GM18909 (cell line): ENCODE data around the gene MT1B.
"Not testable (repeated sequence)": the region's sequence is repeated elsewhere in the genome, so short reads cannot be mapped to it uniquely, and the experiment has no call there.

ENCODE experiments used
- ATAC-seq: cut with Tn5 transposase; IDR thresholded peaks from one replicate; pipeline ENCODE4 v1.9.1; 2021; ENCODE audit warnings: mild to moderate bottlenecking; ENCODE audit not compliant: unreplicated experiment, poor library complexity

MT1B gene

GRCh38 chr16:56665286-56666261 lies 13.9 kb downstream of the MT1B start:
- ATAC-seq, result not testable (repeated sequence)

DNA sequence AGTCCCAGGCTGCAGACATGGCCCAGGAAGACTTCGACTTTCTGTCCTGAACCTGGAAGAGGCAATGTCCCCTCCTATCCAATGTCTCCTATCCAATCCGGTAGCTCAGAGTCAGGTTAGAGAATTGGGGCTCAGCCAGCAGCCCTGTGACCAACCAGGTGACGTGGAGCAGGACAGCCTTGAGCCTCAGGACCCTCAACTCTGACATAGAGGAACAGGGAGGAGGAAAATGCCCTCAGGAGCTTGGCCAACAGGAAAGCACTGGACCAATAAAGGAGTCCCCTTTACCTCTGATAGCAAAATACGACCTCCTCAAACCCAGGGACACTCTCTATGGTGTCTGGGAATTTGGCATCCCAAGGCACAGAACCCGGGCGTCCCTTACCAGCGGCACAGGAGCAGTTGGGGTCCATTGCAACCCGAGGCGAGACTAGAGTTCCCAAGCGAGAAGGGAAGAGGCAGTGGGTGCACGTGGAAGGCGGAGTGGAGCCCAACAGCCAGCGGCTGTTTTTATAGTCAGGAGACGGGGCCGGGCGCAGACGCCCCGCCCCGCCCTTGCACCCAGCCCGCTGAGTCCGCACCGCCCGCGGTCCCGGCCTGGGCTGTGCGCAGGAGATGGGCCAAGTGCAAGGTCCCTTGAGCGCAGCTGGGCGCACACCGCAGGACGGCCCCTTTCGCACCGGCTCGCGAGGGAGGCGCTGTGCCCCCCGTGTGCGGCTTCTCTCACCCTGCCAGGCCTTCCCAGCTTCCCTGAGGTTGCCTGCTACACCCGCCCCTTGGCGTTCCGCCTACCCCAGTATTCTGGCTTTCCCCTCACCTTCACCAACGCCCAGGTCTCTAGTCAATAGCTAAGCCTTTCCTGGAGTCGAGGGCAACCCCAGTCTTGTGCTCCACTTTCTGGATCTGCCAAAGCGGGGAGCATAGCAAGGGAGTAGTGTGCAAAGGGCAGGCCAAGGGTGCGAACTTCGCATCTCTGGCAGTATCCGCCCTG lies 16.2 kb downstream of the MT1B start, which contains the start of gene MT1G:
MT1G (minus strand) TSS at position 485 of the 991 bp plus-strand sequence; CDS start at position 413, 72 bp downstream.
- ATAC-seq, result no peak

DNA sequence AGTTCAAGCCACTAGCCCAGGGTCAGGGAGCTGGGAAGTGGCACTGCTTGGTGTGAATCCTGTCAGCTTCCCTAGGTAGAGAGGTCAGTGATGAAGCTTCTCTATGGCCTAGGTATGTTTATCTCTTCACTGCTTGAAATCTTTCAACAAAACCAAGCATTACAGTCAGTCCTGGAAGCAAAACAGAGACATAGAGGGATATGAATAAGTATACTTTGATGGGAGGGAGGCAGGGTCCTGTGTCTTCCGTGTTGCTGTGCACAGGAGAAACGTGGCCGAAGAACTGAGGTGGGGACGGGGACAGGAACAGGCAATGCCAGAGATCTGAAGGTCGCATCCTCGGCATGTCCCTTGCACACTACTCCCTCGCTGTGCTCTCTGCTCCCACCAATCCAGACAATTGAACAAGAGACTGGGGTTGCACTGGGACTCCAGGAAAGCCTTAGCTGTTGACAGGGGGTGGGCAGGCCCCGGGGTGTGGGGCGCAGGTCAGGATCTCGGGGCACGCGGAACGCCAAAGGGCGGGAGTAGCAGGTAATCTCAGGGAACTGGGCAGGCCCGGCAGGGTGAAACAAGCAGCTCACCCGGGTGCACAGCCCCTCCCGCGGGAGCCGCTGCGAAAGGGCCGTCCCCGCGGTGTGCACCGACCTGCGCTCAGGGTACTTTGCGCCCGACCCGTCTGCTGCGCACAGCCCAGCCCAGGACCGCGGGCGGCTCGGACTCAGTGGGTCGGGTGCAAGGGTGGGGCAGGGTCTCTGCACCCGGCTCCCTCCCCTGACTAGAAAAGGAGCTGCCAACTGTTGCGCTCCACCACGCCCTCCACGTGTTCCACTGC lies 17.5 kb downstream of the MT1B start, which contains the start of gene MT1H:
MT1H (plus strand) TSS at position 810 of the 835 bp plus-strand sequence. CDS start 71 bp downstream, outside the sequence.
- no peak for ATAC-seq

DNA sequence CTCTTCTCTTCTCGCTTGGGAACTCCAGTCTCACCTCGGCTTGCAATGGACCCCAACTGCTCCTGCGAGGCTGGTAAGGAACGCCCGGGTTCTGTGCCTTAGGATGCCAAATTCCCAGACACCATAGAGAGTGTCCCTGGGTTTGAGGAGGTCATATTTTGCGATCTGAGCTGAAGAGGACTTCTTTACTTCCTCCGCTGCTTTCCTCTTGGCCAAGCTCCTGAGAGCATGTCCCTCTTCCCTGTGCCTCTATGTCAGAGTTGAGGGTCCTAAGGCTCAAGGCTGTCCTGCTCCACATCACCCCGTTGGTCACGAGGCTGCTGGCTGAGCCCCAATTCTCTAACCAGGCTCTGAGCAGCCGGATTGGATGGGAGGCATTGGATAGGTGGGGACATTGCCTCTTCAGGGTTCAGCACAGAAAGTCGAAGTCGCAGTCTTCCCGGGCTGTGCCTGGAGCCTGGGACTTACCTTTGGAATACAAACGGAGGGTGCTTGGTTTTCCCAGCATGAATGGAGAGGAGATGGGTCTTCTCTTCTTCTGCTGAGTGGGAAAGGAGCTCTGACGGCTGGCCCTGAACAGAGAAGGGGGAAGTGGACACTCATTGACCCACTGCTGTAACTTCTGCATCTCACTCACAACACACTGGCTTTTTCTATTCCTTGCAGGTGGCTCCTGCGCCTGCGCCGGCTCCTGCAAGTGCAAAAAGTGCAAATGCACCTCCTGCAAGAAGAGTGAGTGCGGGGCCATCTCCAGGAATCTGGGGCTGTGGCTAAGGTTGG lies 18.3 kb downstream of the MT1B start:
- no peak for ATAC-seq

DNA sequence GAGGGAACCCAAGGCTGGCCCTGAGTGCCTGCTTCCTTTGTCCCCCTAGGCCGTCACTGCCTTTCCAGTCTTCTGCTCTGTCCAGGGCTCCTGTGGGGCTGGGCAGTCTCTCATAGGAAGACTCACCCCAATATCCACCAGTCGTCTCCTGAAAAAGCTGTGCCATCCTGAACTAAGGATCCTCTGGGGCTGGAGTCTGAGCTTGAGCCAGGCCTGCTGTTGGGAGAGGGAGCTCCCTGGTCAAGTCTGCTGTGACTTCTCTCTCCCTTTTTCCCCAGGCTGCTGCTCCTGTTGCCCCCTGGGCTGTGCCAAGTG lies 18.9 kb downstream of the MT1B start:
- no peak for ATAC-seq

- not testable (repeated sequence) for ATAC-seq
Observed at GRCh38 chr16:56671691-56672090, 20.0 kb downstream of the MT1B start.

- ATAC-seq, result not testable (repeated sequence)
Observed at GRCh38 chr16:56672171-56672570, 20.5 kb downstream of the MT1B start.

DNA sequence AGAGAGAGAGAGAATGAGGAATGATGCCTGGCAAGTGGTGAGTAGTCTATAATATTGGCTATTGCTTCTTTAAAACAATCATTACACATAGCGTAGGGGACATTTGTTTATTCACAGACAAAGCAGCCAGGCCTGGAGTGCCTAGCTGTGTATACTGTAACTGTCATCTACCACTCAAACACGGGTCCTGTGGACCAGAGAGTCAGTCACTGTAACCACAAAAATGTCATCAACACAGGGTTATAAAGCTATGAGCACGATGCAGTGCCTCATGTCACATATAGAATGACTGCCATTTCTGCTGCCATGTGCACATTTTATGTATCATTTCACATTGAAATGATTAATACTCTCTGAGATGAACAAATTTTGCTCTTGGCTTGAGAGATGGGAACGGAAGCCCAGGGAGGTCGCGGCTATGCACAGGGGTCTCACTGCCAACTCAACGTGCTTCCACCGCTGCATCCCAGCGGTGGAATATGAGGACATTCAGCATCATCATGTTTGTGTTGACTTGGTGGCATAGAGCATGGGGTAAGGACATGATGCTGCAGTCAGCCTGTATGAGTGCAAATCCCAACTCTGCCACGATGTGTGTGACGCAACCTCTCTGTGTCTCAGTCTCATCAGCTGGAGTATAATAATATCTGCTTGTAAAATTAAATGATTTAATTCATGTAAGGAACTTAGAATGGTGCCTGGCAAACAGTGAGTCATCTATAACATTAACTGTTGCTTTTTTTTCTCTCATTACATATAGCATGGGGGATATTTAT lies 21.3 kb downstream of the MT1B start:
- ATAC-seq, result no peak

- no peak for ATAC-seq
Observed at GRCh38 chr16:56673921-56674320, 22.2 kb downstream of the MT1B start.

GRCh38 chr16:56674570-56674969 lies 22.9 kb downstream of the MT1B start:
- not testable (repeated sequence) for ATAC-seq

DNA sequence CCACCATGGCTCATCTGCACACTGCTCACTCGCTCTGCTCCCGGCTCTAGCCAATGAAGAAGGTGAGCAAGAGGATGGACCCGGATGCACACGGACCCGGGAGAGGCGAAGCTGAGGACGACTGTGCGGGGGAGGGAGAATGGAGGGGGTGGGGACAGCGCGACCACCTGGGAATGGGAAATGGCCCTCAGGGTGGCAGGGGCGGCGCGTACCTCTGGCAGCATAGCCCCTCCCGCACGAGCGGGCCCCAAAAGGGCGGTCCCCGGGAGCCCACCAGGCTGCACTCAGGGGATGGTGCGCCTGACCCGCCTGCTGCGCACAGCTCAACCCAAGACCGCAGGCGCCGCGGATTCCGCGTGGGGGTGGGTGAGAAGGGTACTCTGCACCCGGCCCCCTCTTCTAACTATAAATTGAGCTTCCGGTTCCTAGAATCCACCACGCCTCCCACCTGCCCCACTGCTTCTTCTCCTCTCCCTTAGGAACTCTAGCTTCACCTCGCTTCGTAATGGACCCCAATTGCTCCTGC lies 24.1 kb downstream of the MT1B start:
- ATAC-seq, result no peak

GRCh38 chr16:56677474-56677873 lies 25.8 kb downstream of the MT1B start:
- no peak for ATAC-seq

- ATAC-seq, result no peak
Observed at GRCh38 chr16:56679078-56679730, 27.5 kb downstream of the MT1B start.

- ATAC-seq, result no peak
Observed at GRCh38 chr16:56679818-56680217, 28.1 kb downstream of the MT1B start.

- peak; percentile 98 for ATAC-seq
Observed at GRCh38 chr16:56681939-56682702, 30.4 kb downstream of the MT1B start, which contains the start of gene MT1X. Gene MT1X, plus strand, starts transcription at chr16:56682470. Its CDS starts 71 bp downstream, at chr16:56682541.

DNA sequence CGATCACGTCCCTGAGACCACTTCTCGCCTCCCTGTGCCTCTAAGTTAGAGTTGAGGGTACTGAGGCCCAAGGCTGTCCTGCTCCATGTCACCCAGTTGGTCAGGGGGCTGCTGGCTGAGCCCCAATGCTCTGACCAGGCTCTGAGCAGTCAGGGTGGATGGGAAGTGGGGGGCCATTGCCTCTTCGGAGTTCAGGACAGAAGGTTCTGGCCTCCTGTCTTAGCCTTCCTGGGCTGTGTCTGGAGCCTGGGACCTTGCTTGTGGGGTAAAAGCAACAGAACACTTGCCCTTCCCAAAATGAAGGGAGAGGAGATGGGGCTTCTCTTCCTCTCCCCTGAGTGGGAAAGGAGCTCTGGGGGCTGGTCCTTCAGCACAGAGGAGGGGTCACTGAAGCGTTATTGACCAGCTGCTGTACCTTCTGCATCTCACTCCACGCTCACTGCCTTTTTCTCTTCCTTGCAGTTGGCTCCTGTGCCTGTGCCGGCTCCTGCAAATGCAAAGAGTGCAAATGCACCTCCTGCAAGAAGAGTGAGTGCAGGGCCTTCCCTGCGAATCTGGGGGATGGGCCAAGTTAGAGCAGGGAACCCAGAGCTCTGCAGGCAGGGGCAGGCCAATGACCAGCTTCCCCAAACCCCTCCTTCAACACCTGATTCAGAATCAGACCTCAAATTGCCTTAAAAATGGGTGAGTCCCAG lies 31.2 kb downstream of the MT1B start:
- peak; percentile 17 for ATAC-seq
